AG04450 (cell line): Measurements from ENCODE around the gene EDC3. TPM values are rescaled to one million over a fixed set of nuclear protein-coding genes. Genes with fewer than 3 reads are reported as not detected.

Experiments used
- CTCF ChIA-PET: fragments of 300-600, 350-600 bp; formaldehyde crosslinking; extraction: SDS; loops from one replicate; lab custom pipeline; 2022; ENCODE audit warnings: antibody characterized with exemption, inconsistent platforms; lab: Charles Lee
- POLR2A ChIA-PET: fragments of 350-600 bp; formaldehyde crosslinking; extraction: SDS; loops from one replicate; lab custom pipeline; 2021; ENCODE audit warnings: antibody characterized with exemption, inconsistent platforms; lab: Yijun Ruan, JAX
- DNase-seq: peaks from one replicate; pipeline ENCODE4 v3.0.0-alpha.2; 2011; ENCODE audit warnings: low read depth, low spot score
- H3K27ac ChIP-seq: one replicate; pipeline ENCODE4 v1.5.1; 2012; ENCODE audit warnings: low read depth, low read length, control low read depth
- H3K27me3 ChIP-seq: one replicate; pipeline ENCODE4 v1.6.0; 2012; ENCODE audit warnings: low read length; ENCODE audit not compliant: control insufficient read depth, insufficient read depth
- H3K4me3 ChIP-seq: 2 replicates; pipeline ENCODE4 v1.5.1; 2011; ENCODE audit warnings: mild to moderate bottlenecking, low read depth, low read length, control low read depth
- H3K9me3 ChIP-seq: 2 replicates; pipeline ENCODE4 v1.5.1; 2012; ENCODE audit warnings: low read length; ENCODE audit not compliant: control insufficient read depth, insufficient read depth
- CTCF ChIP-seq: IDR thresholded peaks from 2 replicates; pipeline ENCODE4 v1.5.1; 2011; ENCODE audit warnings: low read depth, low read length, control low read depth, inconsistent platforms
- polyA plus RNA-seq: library from polyadenylated mRNA; depleted of rRNA; stranded (reverse); fragments of >200 nt; gene quantifications from 2 replicates; pipeline ENCODE4 v1.2.3, GENCODE V29; 2011

The EDC3 gene
- polyA plus RNA-seq, 1 experiment = 37.1 TPM

GRCh38 chr15:74683758-74684157 is 12.1 kb downstream of the EDC3 start:
- no peak overlapping the region for H3K4me3 ChIP-seq
- no peak for TF ChIP-seq CTCF
- POLR2A ChIA-PET = interaction anchor here (0.7 kb wide), 1 partner anchor 41 kb away, joined by 5 read pairs; no protein-coding TSS in a partner anchor
- no peaks in the 10 kb centered on the region for H3K27me3 ChIP-seq
- no peak overlapping the region for H3K27ac ChIP-seq
- peaks cover 4% of the 10 kb centered on the region for H3K9me3 ChIP-seq
- DNase-seq = no peak
- CTCF ChIA-PET = interaction anchor here (0.6 to 2.0 kb wide), 6 partner anchors 14 to 687 kb away, joined by 3 to 7 read pairs (median 5); no protein-coding TSS in a partner anchor

GRCh38 chr15:74682954-74683353 is 12.9 kb downstream of the EDC3 start:
- CTCF ChIA-PET = interaction anchor here (1.4 to 2.0 kb wide), 2 partner anchors 51 to 86 kb away, joined by 6 to 7 read pairs; no protein-coding TSS in a partner anchor
- POLR2A ChIA-PET = no interaction called here
- H3K9me3 ChIP-seq = peaks cover 4% of the 10 kb centered on the region
- H3K27me3 ChIP-seq = no peaks in the 10 kb centered on the region
- no peak overlapping the region for H3K27ac ChIP-seq
- no peak for DNase-seq
- H3K4me3 ChIP-seq = no peak overlapping the region
- TF ChIP-seq CTCF = no peak

- Histone ChIP-seq H3K9me3 (peaks cover 4% of the 10 kb centered on the region), H3K27me3 (no peaks in the 10 kb centered on the region), H3K4me3 (no peak overlapping the region), H3K27ac (no peak overlapping the region)
- ChIA-PET POLR2A (no interaction called here), CTCF (interaction anchor here (2.1 kb wide), 1 partner anchor 45 kb away, joined by 4 read pairs; no protein-coding TSS in a partner anchor)
- DNase-seq = no peak
- TF ChIP-seq CTCF = no peak
Measured at GRCh38 chr15:74680456-74680855, 15.4 kb downstream of the EDC3 start.

- no peak for TF ChIP-seq CTCF
- no peak for DNase-seq
- POLR2A ChIA-PET = no interaction called here
- H3K4me3 ChIP-seq = no peak overlapping the region
- H3K27me3 ChIP-seq = no peaks in the 10 kb centered on the region
- CTCF ChIA-PET = interaction anchor here (0.6 to 1.0 kb wide), 3 partner anchors 13 to 45 kb away, joined by 3 to 9 read pairs (median 4); no protein-coding TSS in a partner anchor
- H3K9me3 ChIP-seq = no peaks in the 10 kb centered on the region
- no peak overlapping the region for H3K27ac ChIP-seq
Measured at GRCh38 chr15:74676801-74677200, 19.0 kb downstream of the EDC3 start.

GRCh38 chr15:74674161-74674560 is 21.7 kb downstream of the EDC3 start:
- ChIA-PET POLR2A (no interaction called here), CTCF (no interaction called here)
- no peaks in the 10 kb centered on the region for H3K27me3 ChIP-seq
- DNase-seq = no peak
- TF ChIP-seq CTCF = no peak
- H3K9me3 ChIP-seq = no peaks in the 10 kb centered on the region
- H3K4me3 ChIP-seq = no peak overlapping the region
- H3K27ac ChIP-seq = no peak overlapping the region
